Heart right ventricle (tissue), 16 donors: Measurements from ENCODE around the gene GATC. TPM values are rescaled to one million over a fixed set of nuclear protein-coding genes. Genes with fewer than 3 reads are reported as not detected.

Experiments
- ATAC-seq, 8 donors: fragments of 200-7000 bp; cut with Tn5 transposase; one replicate each; pipeline ENCODE4 v1.9.1; 2020; ENCODE audit warnings: mild to moderate bottlenecking in 8 of 8, moderate library complexity in 8 of 8, moderate number of reproducible peaks in 1 of 8
- DNase-seq, 2 donors: peaks; one replicate each; pipeline ENCODE4 v3.0.0-alpha.2; 2020
- H3K27ac ChIP-seq, 10 donors: fragments of 200-600 bp; sonication (generic) in 2 of 10; one replicate each; pipeline versions ENCODE4 v1.5.0 to v1.8.0; 2020 to 2022; ENCODE audit warnings: mild to moderate bottlenecking in 3 of 10
- H3K27me3 ChIP-seq, 7 donors: fragments of 200-600 bp; one replicate each; pipeline ENCODE4 v1.8.0; 2021 to 2022; ENCODE audit warnings: mild to moderate bottlenecking in 2 of 7
- H3K36me3 ChIP-seq, 9 donors: fragments of 200-600 bp; sonication (generic) in 1 of 9; one replicate each; pipeline versions ENCODE4 v1.5.0 to v1.8.0; 2020 to 2022; ENCODE audit warnings: mild to moderate bottlenecking in 2 of 9
- H3K4me1 ChIP-seq, 9 donors: fragments of 200-600 bp; sonication (generic) in 1 of 9; one replicate each; pipeline versions ENCODE4 v1.5.0 to v1.8.0; 2020 to 2022; ENCODE audit warnings: mild to moderate bottlenecking in 4 of 9
- H3K4me3 ChIP-seq, 10 donors: fragments of 200-600 bp; sonication (generic) in 2 of 10; one replicate each; pipeline versions ENCODE4 v1.5.0 to v1.8.0; 2020 to 2022; ENCODE audit warnings: mild to moderate bottlenecking in 7 of 10, moderate library complexity in 2 of 10
- H3K9me3 ChIP-seq, 11 donors: fragments of 200-600 bp in 10 of 11; sonication (generic) in 2 of 11; one replicate each; pipeline versions ENCODE4 v1.5.0 to v1.8.0; 2013 to 2022; ENCODE audit warnings: mild to moderate bottlenecking in 2 of 11, control low read depth in 1 of 11, moderate library complexity in 1 of 11
- CTCF ChIP-seq, 9 donors: fragments of 200-600 bp; sonication (generic) in 2 of 9; IDR thresholded peaks; one replicate each; pipeline versions ENCODE4 v1.5.0 to v1.8.0; 2021 to 2022; ENCODE audit warnings: antibody characterized with exemption in 9 of 9, mild to moderate bottlenecking in 5 of 9, moderate library complexity in 1 of 9
- WGBS, 2 donors: extraction: QIAGEN DNeasy Blood & Tissue Kit; methylation state at CpG; one replicate each; pipeline ENCODE4 v1.1.7; 2013; ENCODE audit warnings: inconsistent platforms in 1 of 2; 5-methylcytosine and 5-hydroxymethylcytosine counted together
- intact Hi-C, 10 donors: fragments of 100-400 bp; cut with DNase I; formaldehyde crosslinking; loops; one replicate each; pipeline versions ENCODE4 v1.11.1 to v1.14.2; 2022
- polyA plus RNA-seq, 2 donors: library from polyadenylated mRNA; stranded (reverse); fragments of 200-250 nt; gene quantifications; one replicate each; pipeline ENCODE4 v1.2.3, GENCODE V29; 2013
- total RNA-seq, 10 donors: library from RNA; stranded (reverse); fragmentation: NEBNext Ultra II Directional in 3 of 10; extraction: Animal tissue kit (Norgen Biotek cat#: 25700) in 3 of 10; gene quantifications; one replicate each; pipeline versions ENCODE4 v1.2.1 to v1.2.4, GENCODE V29; 2021 to 2023
- donor health status: Arrhythmogenic right ventricular cardiomyopathy.
- donor health status: ischemic (EF 13 %, LVEDD 7.1; RV severe dilation, severe dysfunction).
- donor health status: healthy with polysubstance abuse.
- donor health status: DM: no; HTN: yes; CAD: no.
- donor health status: DM: no; HTN: no; CAD: no.
- donor health status: ischemic (EF 25% LVEDD 6.9; RV normal size, moderate dysfunction).
- donor health status: ischemic (EF 25% LVEDD 5.7; RV mildly dilated, moderate dysfunction).
- donor health status: healthy.
- donor health status: DM: yes; HTN: yes; CAD: no.
- donor health status: Ischemic cardiomyopathy.
- donor health status: ischemic (EF 35%, LVEDD 5.7; RV mildly dilated, moderate dysfunction).
- donor health status: nonischemic (EF 11% LVEDD 7.7; RV severe dilation, severe dysfunction).
- donor health status: DM: yes; HTN: yes; CAD: no.
- donor health status: PGD.
- donor health status: ischemic (EF 29% LVEDD 5.4; RV normal size, mild dysfunction).
- donor health status: nonischemic (EF 23%, LVEDD 6.1; RV moderate dilation, normal function).

Gene GATC
- total and polyA plus RNA-seq, 12 donors: 6.0 to 17.0 (median 10.3) TPM

GRCh38 chr12:120465756-120466155 lies 19.5 kb downstream of the GATC start:
- Histone ChIP-seq H3K9me3 (no peaks in the 10 kb centered on the region), H3K4me3 (no peak overlapping the region), H3K4me1 (peaks cover 2 to 48% (median 35%) of the 10 kb centered on the region in 9 donors), H3K27ac (no peak overlapping the region), H3K27me3 (no peaks in the 10 kb centered on the region), H3K36me3 (peaks cover 0 to 71% (median 43%) of the 10 kb centered on the region in 9 donors)
- ATAC-seq (no peak), DNase-seq (no peak)
- intact Hi-C loops: no loop called here
- TF ChIP-seq CTCF (IDR thresholded peaks at IDR 0.05): no peak
- 52 to 53% methylated on average over 5 of the region's 5 CpGs for WGBS, 2 donors

GRCh38 chr12:120466560-120467315 lies 20.5 kb downstream of the GATC start:
- TF ChIP-seq CTCF (IDR thresholded peaks at IDR 0.05): peak; percentile 7 to 63 (median 51)
- H3K4me3 ChIP-seq: no peak overlapping the region
- H3K4me1 ChIP-seq: peaks cover 2 to 52% (median 36%) of the 10 kb centered on the region in 9 donors
- ATAC-seq (no peak), DNase-seq (peak in 1 of 2 donors; percentile 7)
- H3K36me3 ChIP-seq: peaks cover 0 to 61% (median 35%) of the 10 kb centered on the region in 9 donors
- H3K27me3 ChIP-seq: no peaks in the 10 kb centered on the region
- WGBS, 2 donors: 56 to 57% methylated on average over 8 of the region's 8 CpGs
- no peaks in the 10 kb centered on the region for H3K9me3 ChIP-seq
- H3K27ac ChIP-seq: peak overlapping the region in 3 of 10 donors; percentile 4 to 33 (median 24)
- intact Hi-C loops: no loop called here

GRCh38 chr12:120467439-120467838 lies 21.2 kb downstream of the GATC start:
- intact Hi-C loops: no loop called here
- TF ChIP-seq CTCF (IDR thresholded peaks at IDR 0.05): no peak
- H3K27ac ChIP-seq: peak overlapping the region in 1 of 10 donors; percentile 24
- no peak for DNase-seq
- no peak overlapping the region for H3K4me3 ChIP-seq
- WGBS, 2 donors: 94% methylated on average over 6 of the region's 6 CpGs
- peaks cover 0 to 54% (median 32%) of the 10 kb centered on the region in 9 donors for H3K36me3 ChIP-seq
- H3K9me3 ChIP-seq: no peaks in the 10 kb centered on the region
- no peak for ATAC-seq
- no peaks in the 10 kb centered on the region for H3K27me3 ChIP-seq
- peaks cover 2 to 52% (median 36%) of the 10 kb centered on the region in 9 donors for H3K4me1 ChIP-seq

GRCh38 chr12:120468325-120468820 lies 22.1 kb downstream of the GATC start:
- 3 to 5% methylated on average over 23 of the region's 23 CpGs for WGBS, 2 donors

More at GRCh38 chr12:120468325-120468820, 22.1 kb downstream of the GATC start:
- Histone ChIP-seq H3K27me3 (no peaks in the 10 kb centered on the region), H3K4me3 (peak overlapping the region; percentile 70 to 99 (median 92)), H3K27ac (peak overlapping the region; percentile 70 to 97 (median 95)), H3K9me3 (no peaks in the 10 kb centered on the region), H3K4me1 (peaks cover 2 to 52% (median 36%) of the 10 kb centered on the region in 9 donors), H3K36me3 (peaks cover 0 to 45% (median 23%) of the 10 kb centered on the region in 9 donors)
- ATAC-seq (peak in 4 of 8 donors; percentile 0 to 15 (median 4)), DNase-seq (peak; percentile 17 to 20)
- no peak for TF ChIP-seq CTCF (IDR thresholded peaks at IDR 0.05)
- intact Hi-C loops: no loop called here
